Keratinocyte (primary cell): ENCODE data around the gene MOCS3. TPM values are rescaled to one million over a fixed set of nuclear protein-coding genes. Genes with fewer than 3 reads are reported as not detected.

Source experiments
- DNase-seq: peaks from one replicate; pipeline ENCODE4 v3.0.0-alpha.2; 2011; ENCODE audit warnings: low read depth, missing footprints, low spot score
- FAIRE-seq: peaks from 2 replicates; lab custom pipeline; 2011; peaks lifted over from hg19 to GRCh38; lab: Jason Lieb, UNC
- H2AFZ ChIP-seq: 2 replicates; pipeline ENCODE4 v1.6.0; 2012; ENCODE audit warnings: low read length, control low read depth, inconsistent platforms; ENCODE audit not compliant: control insufficient read depth
- H3K27ac ChIP-seq: 2 replicates; pipeline ENCODE4 v1.5.1; 2011; ENCODE audit warnings: low read length; ENCODE audit not compliant: control insufficient read depth, insufficient read depth
- H3K27me3 ChIP-seq: 3 replicates; pipeline ENCODE4 v1.6.0; 2011; ENCODE audit warnings: low read length; ENCODE audit not compliant: control insufficient read depth, insufficient read depth; ENCODE audit errors: extremely low read depth
- H3K36me3 ChIP-seq, 2 experiments: 2 replicates in 1 of 2; 3 replicates in 1 of 2; pipeline ENCODE4 v1.5.1; 2011; ENCODE audit warnings: low read length in 2 of 2, mild to moderate bottlenecking in 1 of 2; ENCODE audit not compliant: control insufficient read depth in 2 of 2, insufficient read depth in 2 of 2; ENCODE audit errors: extremely low read depth in 1 of 2
- H3K4me1 ChIP-seq: 3 replicates; pipeline ENCODE4 v1.5.1; 2011; ENCODE audit warnings: low read length; ENCODE audit not compliant: control insufficient read depth, insufficient read depth; ENCODE audit errors: extremely low read depth
- H3K4me2 ChIP-seq: 3 replicates; pipeline ENCODE4 v1.6.0; 2011; ENCODE audit warnings: low read depth, low read length; ENCODE audit not compliant: control insufficient read depth, insufficient read depth; ENCODE audit errors: extremely low read depth
- H3K4me3 ChIP-seq, 3 experiments: fragments of 200-600 bp in 1 of 3; sonication (generic) in 1 of 3; 2 replicates in 2 of 3; 3 replicates in 1 of 3; pipeline ENCODE4 v1.5.1; 2011 to 2016; ENCODE audit warnings: low read length in 3 of 3, mild to moderate bottlenecking in 3 of 3, control low read depth in 2 of 3, inconsistent platforms in 1 of 3, low read depth in 1 of 3, mixed read lengths in 1 of 3, mixed run types in 1 of 3, moderate library complexity in 1 of 3; ENCODE audit not compliant: control insufficient read depth in 2 of 3, insufficient read depth in 2 of 3; ENCODE audit errors: extremely low read depth in 1 of 3
- H3K79me2 ChIP-seq: 2 replicates; pipeline ENCODE4 v1.6.0; 2012; ENCODE audit warnings: low read length; ENCODE audit not compliant: control insufficient read depth, insufficient read depth
- H3K9ac ChIP-seq: 3 replicates; pipeline ENCODE4 v1.6.0; 2011; ENCODE audit warnings: low read length; ENCODE audit not compliant: control insufficient read depth, insufficient read depth; ENCODE audit errors: extremely low read depth
- H3K9me1 ChIP-seq: 3 replicates; pipeline ENCODE4 v1.6.0; 2011; ENCODE audit warnings: low read length; ENCODE audit not compliant: control insufficient read depth, insufficient read depth; ENCODE audit errors: extremely low read depth
- H3K9me3 ChIP-seq: 2 replicates; pipeline ENCODE4 v1.5.1; 2012; ENCODE audit warnings: low read depth, low read length; ENCODE audit not compliant: control insufficient read depth
- H4K20me1 ChIP-seq: 3 replicates; pipeline ENCODE4 v1.6.0; 2011; ENCODE audit warnings: low read length; ENCODE audit not compliant: control insufficient read depth, insufficient read depth; ENCODE audit errors: extremely low read depth
- CTCF ChIP-seq, 3 experiments: IDR thresholded peaks in 1 of 3; conservative IDR thresholded peaks in 1 of 3; optimal IDR thresholded peaks in 1 of 3; 2 replicates in 2 of 3; 3 replicates in 1 of 3; pipeline versions ENCODE3 to v1.5.1; 2011; ENCODE audit warnings: low read length in 3 of 3, mild to moderate bottlenecking in 3 of 3, moderate library complexity in 2 of 3, control low read depth in 1 of 3, inconsistent platforms in 1 of 3; ENCODE audit not compliant: insufficient read depth in 2 of 3; ENCODE audit errors: extremely low read depth in 1 of 3
- EZH2 ChIP-seq: IDR thresholded peaks from one replicate; pipeline ENCODE4 v1.6.1; 2012; ENCODE audit warnings: inconsistent platforms, mild to moderate bottlenecking, low read length, moderate library complexity
- dilution Hi-C: fragments of 300-500 bp; cut with MboI; formaldehyde crosslinking; loops from one replicate; pipeline ENCODE4 v1.7.0; 2020; ENCODE audit warnings: low sequenced_read_pairs; ENCODE audit not compliant: extremely low pct_ligation_motif_present
- polyA plus RNA-seq, 5 experiments: library from polyadenylated mRNA; depleted of rRNA in 3 of 5; stranded (reverse) in 3 of 5; stranded (forward) in 1 of 5; unstranded in 1 of 5; fragments of >200 nt; gene quantifications; 1 replicate in 1 of 5; 2 replicates in 3 of 5; 3 replicates in 1 of 5; pipeline versions ENCODE4 v1.2.1 to v1.2.3, GENCODE V29; 2011 to 2012; ENCODE audit warnings: missing spikeins in 2 of 5, low read depth in 1 of 5, low replicate concordance in 1 of 5

Gene MOCS3
- polyA plus RNA-seq, 1 donor (not counting 4 experiments of a cell fraction or from before 2014, with no cell fraction given): 4.0 TPM

GRCh38 chr20:50911030-50911429 is 47.6 kb upstream of the MOCS3 start:
- Histone ChIP-seq H3K4me3 (no peak overlapping the region), H3K4me1 (peaks cover 27% of the 10 kb centered on the region), H3K27ac (no peak overlapping the region), H3K9ac (no peak overlapping the region), H3K9me3 (no peaks in the 10 kb centered on the region), H3K79me2 (peaks cover 98% of the 10 kb centered on the region), H3K36me3 (peaks cover 9% of the 10 kb centered on the region in 2 experiments), H3K9me1 (peaks cover 5% of the 10 kb centered on the region), H4K20me1 (peaks cover 18% of the 10 kb centered on the region), H3K4me2 (no peak overlapping the region), H2AFZ (no peak overlapping the region), H3K27me3 (no peaks in the 10 kb centered on the region)
- dilution Hi-C loops: no loop called here
- no peak for TF ChIP-seq CTCF (optimal IDR thresholded peaks at IDR 0.05 in 1 of 3, IDR thresholded peaks at IDR 0.05 in 1 of 3, conservative IDR thresholded peaks at IDR 0.05 in 1 of 3; ENCODE audit: extremely low read depth in 1 of 3, insufficient read depth in 2 of 3, low read length in 3 of 3)
- no peak for TF ChIP-seq EZH2
- no peak for FAIRE-seq
- DNase-seq: no peak

- Histone ChIP-seq H4K20me1 (peaks cover 18% of the 10 kb centered on the region), H3K4me3 (no peak overlapping the region), H3K9ac (no peak overlapping the region), H3K4me2 (no peak overlapping the region), H3K9me1 (peaks cover 5% of the 10 kb centered on the region), H3K27ac (no peak overlapping the region), H3K27me3 (no peaks in the 10 kb centered on the region), H2AFZ (no peak overlapping the region), H3K9me3 (no peaks in the 10 kb centered on the region), H3K4me1 (peaks cover 34% of the 10 kb centered on the region), H3K79me2 (peaks cover 96% of the 10 kb centered on the region), H3K36me3 (peaks cover 9% of the 10 kb centered on the region in 2 experiments)
- DNase-seq: no peak
- dilution Hi-C loops: no loop called here
- FAIRE-seq: no peak
- TF ChIP-seq CTCF (optimal IDR thresholded peaks at IDR 0.05 in 1 of 3, IDR thresholded peaks at IDR 0.05 in 1 of 3, conservative IDR thresholded peaks at IDR 0.05 in 1 of 3; ENCODE audit: extremely low read depth in 1 of 3, insufficient read depth in 2 of 3, low read length in 3 of 3): no peak
- no peak for TF ChIP-seq EZH2
These were observed 46.9 kb upstream of the MOCS3 start for GRCh38 chr20:50911716-50912115.
